IMR-90 (cell line): ENCODE data around the gene RIC3. TPM values are rescaled to one million over a fixed set of nuclear protein-coding genes. Genes with fewer than 3 reads are reported as not detected.

ENCODE experiments used
- ATAC-seq: fragments of 200-7000 bp; cut with Tn5 transposase; 2 replicates; pipeline ENCODE4 v1.9.1; 2020; ENCODE audit warnings: low read depth, mild to moderate bottlenecking, moderate library complexity
- BruUV-seq: library from RNA; stranded (reverse); fragments of 400-500 nt; replicated peaks from 2 replicates; lab custom pipeline; 2021; lab: Mats Ljungman, UMichigan
- CTCF ChIA-PET: fragments of 300-600 bp; formaldehyde crosslinking; extraction: SDS; loops from one replicate; lab custom pipeline; 2021; ENCODE audit warnings: antibody characterized with exemption; lab: Yijun Ruan, JAX
- POLR2A ChIA-PET: fragments of 300-600 bp; sonication (Branson Sonifier 250); formaldehyde crosslinking; loops from one replicate; lab custom pipeline; 2022; ENCODE audit warnings: antibody characterized with exemption; ENCODE audit not compliant: unreplicated experiment; lab: Charles Lee
- DNase-seq: peaks from one replicate; pipeline ENCODE4 v3.0.0; 2013
- H2AFZ ChIP-seq: replicated peaks from 2 replicates; pipeline ENCODE3; 2013; ENCODE audit warnings: low read length, mild to moderate bottlenecking; ENCODE audit not compliant: poor library complexity
- H2AK5ac ChIP-seq: 2 replicates; pipeline ENCODE4 v1.6.1; 2013; ENCODE audit warnings: low read depth, low read length, inconsistent platforms
- H2AK9ac ChIP-seq: replicated peaks from 2 replicates; pipeline ENCODE3; 2013; ENCODE audit warnings: mild to moderate bottlenecking, low read depth, low read length, moderate library complexity; ENCODE audit not compliant: poor library complexity
- H2BK120ac ChIP-seq: 2 replicates; pipeline ENCODE4 v1.6.1; 2013; ENCODE audit warnings: low read depth, low read length, inconsistent platforms
- H2BK15ac ChIP-seq: 3 replicates; pipeline ENCODE4 v1.6.1; 2013; ENCODE audit warnings: low read depth, low read length, inconsistent platforms
- H2BK20ac ChIP-seq: 2 replicates; pipeline ENCODE4 v1.6.1; 2013; ENCODE audit warnings: low read depth, mild to moderate bottlenecking, inconsistent platforms, low read length, moderate library complexity
- H2BK5ac ChIP-seq: 2 replicates; pipeline ENCODE4 v1.6.1; 2013; ENCODE audit warnings: mild to moderate bottlenecking, low read depth, low read length, inconsistent platforms; ENCODE audit not compliant: poor library complexity, severe bottlenecking
- H3K14ac ChIP-seq: replicated peaks from 2 replicates; pipeline ENCODE4 v1.6.1; 2013; ENCODE audit warnings: low read depth, low read length, inconsistent platforms
- H3K18ac ChIP-seq: 2 replicates; pipeline ENCODE4 v1.6.1; 2013; ENCODE audit warnings: low read depth, low read length, control low read depth
- H3K23ac ChIP-seq: 2 replicates; pipeline ENCODE4 v1.6.1; 2013; ENCODE audit warnings: low read depth, low read length, inconsistent platforms
- H3K27ac ChIP-seq: 2 replicates; pipeline ENCODE4 v1.5.1; 2013; ENCODE audit warnings: mild to moderate bottlenecking, control low read depth, low read length; ENCODE audit not compliant: insufficient read depth
- H3K27me3 ChIP-seq: 2 replicates; pipeline ENCODE4 v1.6.1; 2013; ENCODE audit warnings: low read length; ENCODE audit not compliant: control insufficient read depth, insufficient read depth
- H3K36me3 ChIP-seq: 2 replicates; pipeline ENCODE4 v1.6.1; 2013; ENCODE audit warnings: low read length, mixed read lengths; ENCODE audit not compliant: control insufficient read depth, insufficient read depth
- H3K4ac ChIP-seq: 2 replicates; pipeline ENCODE4 v1.6.1; 2013; ENCODE audit warnings: low read depth, low read length, inconsistent platforms
- H3K4me1 ChIP-seq: 2 replicates; pipeline ENCODE4 v1.6.1; 2013; ENCODE audit warnings: low read length, mixed read lengths; ENCODE audit not compliant: control insufficient read depth, insufficient read depth
- H3K4me2 ChIP-seq: 2 replicates; pipeline ENCODE4 v1.6.1; 2013; ENCODE audit warnings: low read depth, mild to moderate bottlenecking, control low read depth, low read length, moderate library complexity
- H3K4me3 ChIP-seq: 2 replicates; pipeline ENCODE4 v1.5.1; 2013; ENCODE audit warnings: low read depth, mild to moderate bottlenecking, control low read depth, low read length, moderate library complexity; ENCODE audit not compliant: insufficient read depth
- H3K56ac ChIP-seq: 2 replicates; pipeline ENCODE4 v1.6.1; 2013; ENCODE audit warnings: low read length, inconsistent platforms; ENCODE audit not compliant: insufficient read depth; ENCODE audit errors: extremely low read depth
- H3K79me1 ChIP-seq, 2 experiments: 2 replicates each; pipeline ENCODE4 v1.6.1; 2013; ENCODE audit warnings: low read length in 2 of 2, inconsistent platforms in 1 of 2, low read depth in 1 of 2
- H3K9ac ChIP-seq: 2 replicates; pipeline ENCODE4 v1.6.1; 2013; ENCODE audit warnings: low read depth, low read length, control low read depth
- H3K9me1 ChIP-seq: 2 replicates; pipeline ENCODE4 v1.6.1; 2013; ENCODE audit warnings: low read length, inconsistent platforms; ENCODE audit not compliant: insufficient read depth
- H3K9me3 ChIP-seq: 2 replicates; pipeline ENCODE4 v1.6.1; 2013; ENCODE audit warnings: low read length; ENCODE audit not compliant: control insufficient read depth, insufficient read depth
- H4K20me1 ChIP-seq: 2 replicates; pipeline ENCODE4 v1.6.1; 2013; ENCODE audit warnings: low read length, inconsistent platforms; ENCODE audit not compliant: insufficient read depth
- H4K5ac ChIP-seq: 2 replicates; pipeline ENCODE4 v1.6.1; 2013; ENCODE audit warnings: mild to moderate bottlenecking, low read depth, low read length, control low read depth
- H4K8ac ChIP-seq, 2 experiments: 2 replicates each; pipeline ENCODE4 v1.6.1; 2013; ENCODE audit warnings: low read depth in 2 of 2, low read length in 2 of 2, control low read depth in 1 of 2, inconsistent platforms in 1 of 2
- H4K91ac ChIP-seq: 2 replicates; pipeline ENCODE4 v1.6.1; 2013; ENCODE audit warnings: low read depth, low read length, inconsistent platforms; ENCODE audit not compliant: insufficient read depth
- BHLHE40 ChIP-seq: fragments of 150-350 bp; IDR thresholded peaks from 2 replicates; pipeline ENCODE4 v1.6.1; 2016; ENCODE audit warnings: mild to moderate bottlenecking, low read depth, low read length
- CHD1 ChIP-seq: IDR thresholded peaks from 2 replicates; pipeline ENCODE4 v1.6.1; 2012; ENCODE audit warnings: low read depth, low read length, improper control_type of control experiment
- FOS ChIP-seq: fragments of 150-350 bp; IDR thresholded peaks from 2 replicates; pipeline ENCODE4 v1.6.1; 2016; ENCODE audit warnings: low read depth, low read length
- MAFK ChIP-seq: IDR thresholded peaks from 2 replicates; pipeline ENCODE4 v1.6.1; 2012; ENCODE audit warnings: low read depth, low read length, improper control_type of control experiment
- MAZ ChIP-seq: IDR thresholded peaks from 2 replicates; pipeline ENCODE4 v1.6.1; 2012; ENCODE audit warnings: low read depth, mild to moderate bottlenecking, low read length, improper control_type of control experiment, moderate library complexity, borderline replicate concordance
- RAD21 ChIP-seq: IDR thresholded peaks from 2 replicates; pipeline ENCODE4 v1.6.1; 2012; ENCODE audit warnings: low read length, improper control_type of control experiment
- RFX5 ChIP-seq: IDR thresholded peaks from 2 replicates; pipeline ENCODE4 v1.8.0; 2012; ENCODE audit warnings: low read depth, mild to moderate bottlenecking, low read length, moderate library complexity
- WGBS, 2 experiments: methylation state at CpG; one replicate each; pipeline versions ENCODE4 v1.1.5 to v1.1.7; 2013; ENCODE audit warnings: missing lambda C conversion rate in 2 of 2; ENCODE audit not compliant: insufficient read length in 1 of 2; ENCODE audit errors: extremely low coverage in 2 of 2; 5-methylcytosine and 5-hydroxymethylcytosine counted together
- dilution Hi-C: fragments of 300-500 bp; cut with HindIII; formaldehyde crosslinking; loops from one replicate; pipeline ENCODE4 v1.14.3; 2018; ENCODE audit warnings: low sequenced_read_pairs; ENCODE audit not compliant: unreplicated experiment
- in situ Hi-C: fragments of 300-500 bp; cut with MboI; formaldehyde crosslinking; loops from 3 replicates; pipeline ENCODE4 v1.14.3; 2019; ENCODE audit warnings: low sequenced_read_pairs, inconsistent platforms, mixed read lengths
- intact Hi-C: fragments of 100-400 bp; cut with micrococcal nuclease; formaldehyde crosslinking; loops from 2 replicates; pipeline ENCODE4 v1.10.0; 2022
- polyA plus RNA-seq, 3 experiments: library from polyadenylated mRNA; depleted of rRNA; stranded (reverse); fragments of >200 nt; gene quantifications; 2 replicates each; pipeline ENCODE4 v1.2.3, GENCODE V29; 2012; ENCODE audit warnings: low replicate concordance in 1 of 3
- total RNA-seq: library from RNA; depleted of rRNA; stranded (reverse); fragments of >200 nt; gene quantifications from 2 replicates; pipeline ENCODE4 v1.2.3, GENCODE V29; 2012

RIC3 gene
- total and polyA plus RNA-seq, 2 of the 4 experiments (the other 2 are of a cell fraction) = not detected

GRCh38 chr11:8206251-8207079 lies 37.6 kb upstream of the RIC3 start:
- H3K4me2 ChIP-seq = no peak overlapping the region
- CTCF ChIA-PET = no interaction called here

More at GRCh38 chr11:8206251-8207079, 37.6 kb upstream of the RIC3 start:
- Histone ChIP-seq H2AK9ac (no peak overlapping the region), H2BK120ac (no peak overlapping the region), H3K36me3 (no peaks in the 10 kb centered on the region), H4K91ac (no peak overlapping the region), H3K79me1 (no peaks in the 10 kb centered on the region), H3K27me3 (peaks cover 26% of the 10 kb centered on the region), H3K27ac (no peak overlapping the region), H3K4me1 (no peaks in the 10 kb centered on the region), H4K5ac (no peak overlapping the region), H3K14ac (no peak overlapping the region), H4K20me1 (no peaks in the 10 kb centered on the region), H2AFZ (peak overlapping the region; percentile 4), H3K23ac (no peak overlapping the region), H2AK5ac (no peak overlapping the region), H3K9me3 (no peaks in the 10 kb centered on the region), H3K4ac (no peak overlapping the region), H2BK20ac (no peak overlapping the region), H3K18ac (no peak overlapping the region), H3K4me3 (no peak overlapping the region), H4K8ac (no peak overlapping the region), H3K9ac (no peak overlapping the region), H2BK5ac (no peak overlapping the region), H3K56ac (no peak overlapping the region), H3K9me1 (no peaks in the 10 kb centered on the region), H2BK15ac (no peak overlapping the region)
- DNase-seq (no peak), ATAC-seq (no peak)
- 30% methylated on average over 4 of the region's 31 CpGs; no CpG with 5 or more reads in 1 of the 2 experiments for WGBS, 2 experiments
- intact Hi-C loops (no loop called here), dilution Hi-C loops (no loop called here), in situ Hi-C loops (no loop called here)
- POLR2A ChIA-PET = no interaction called here
- no peak for TF ChIP-seq MAZ
- no peak for TF ChIP-seq RAD21
- TF ChIP-seq CHD1 = no peak
- TF ChIP-seq MAFK = no peak
- no peak for TF ChIP-seq RFX5
- no peak for TF ChIP-seq FOS
- TF ChIP-seq BHLHE40 = no peak
- BruUV-seq = no TSS peak
